HG03060 (cell line): ENCODE data around the gene ATP4B.

ENCODE experiments used
- ATAC-seq: cut with Tn5 transposase; IDR thresholded peaks from one replicate; pipeline ENCODE4 v1.9.1; 2021; ENCODE audit warnings: low read depth, moderate number of reproducible peaks; ENCODE audit not compliant: unreplicated experiment

The ATP4B gene

GRCh38 chr13:113657851-113658741 lies at the start of gene ATP4B:
ATP4B (minus strand) TSS chr13:113658198; CDS start chr13:113658144, 54 bp downstream.
- no peak for ATAC-seq

DNA sequence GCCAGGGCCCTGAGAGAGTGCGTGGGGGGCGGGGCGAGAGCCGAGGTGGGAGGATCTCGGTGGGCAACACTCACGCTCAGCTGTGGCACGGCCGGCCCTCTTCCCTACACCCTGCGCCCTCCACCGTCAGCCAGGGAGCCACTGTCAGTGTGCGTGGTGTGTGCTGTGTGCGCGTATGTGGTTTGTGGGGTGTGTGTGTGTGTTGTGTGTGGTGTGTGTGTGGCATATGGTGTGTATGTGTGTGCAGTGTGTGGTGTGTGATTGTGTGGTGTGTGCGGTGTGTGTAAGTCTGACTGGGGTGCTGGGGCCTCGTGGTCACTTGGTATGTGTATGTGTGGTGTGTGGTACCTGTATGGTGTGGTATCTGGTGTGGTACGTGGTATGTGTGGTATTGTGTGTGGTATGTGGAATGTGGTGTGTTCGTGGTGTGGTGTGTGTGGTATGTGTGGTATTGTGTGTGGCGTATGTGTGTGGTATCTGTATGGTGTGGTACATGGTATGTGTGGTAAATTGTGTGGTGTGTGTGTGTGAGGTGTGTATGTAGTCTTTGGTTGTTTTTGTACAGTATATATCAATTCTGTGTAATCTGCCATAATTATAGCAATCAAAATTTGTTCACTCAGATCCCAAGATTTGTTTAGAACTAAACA lies 14.1 kb upstream of the ATP4B start:
- no peak for ATAC-seq

- ATAC-seq = no peak
These were observed 13.3 kb upstream of the ATP4B start for GRCh38 chr13:113671066-113672001.

DNA sequence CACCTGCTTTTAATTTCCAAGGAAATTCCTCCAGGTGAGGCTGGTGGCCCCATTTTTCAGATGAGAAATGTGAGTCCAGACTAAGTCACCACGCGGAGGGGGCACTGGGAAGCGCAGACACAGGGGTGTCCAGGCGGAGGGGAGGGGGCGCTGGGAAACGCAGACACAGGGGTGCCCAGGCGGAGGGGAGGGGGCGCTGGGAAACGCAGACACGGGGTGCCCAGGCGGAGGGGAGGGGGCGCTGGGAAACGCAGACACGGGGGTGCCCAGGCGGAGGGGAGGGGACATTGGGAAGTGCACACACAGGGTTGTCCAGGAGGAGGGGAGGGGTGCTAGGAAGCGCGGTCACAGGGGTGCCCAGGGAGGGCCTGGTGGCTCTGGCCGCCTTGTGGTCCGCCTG lies 12.5 kb upstream of the ATP4B start:
- no peak for ATAC-seq

DNA sequence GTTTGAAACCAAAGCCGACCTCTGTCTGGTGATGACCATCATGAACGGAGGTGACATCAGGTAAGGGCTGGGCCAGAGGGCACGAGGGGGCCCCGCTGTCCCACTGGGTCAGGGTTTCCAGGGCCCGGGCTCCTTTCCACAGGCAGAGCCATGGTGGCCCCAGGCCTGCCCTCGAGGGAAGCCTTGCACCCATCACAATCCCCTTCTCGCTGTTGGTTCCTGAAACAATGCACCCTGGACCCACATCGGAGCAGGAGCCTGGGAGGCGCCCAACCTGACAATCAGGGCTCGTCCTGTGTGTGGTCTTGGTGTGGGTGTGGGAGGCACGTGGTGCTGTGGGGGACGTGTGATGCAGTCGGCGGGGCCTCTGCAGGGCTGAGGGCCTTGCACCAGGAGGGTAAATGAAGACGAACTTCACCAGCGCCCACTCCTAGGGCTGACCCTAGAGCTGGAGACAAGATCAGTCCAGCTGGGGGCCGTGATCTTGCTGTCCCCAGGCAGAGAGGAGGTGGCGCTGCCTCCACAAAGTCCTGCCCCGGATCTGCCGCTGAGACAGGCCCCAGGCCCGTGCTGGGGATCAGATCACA lies 11.8 kb upstream of the ATP4B start:
- ATAC-seq = no peak

- ATAC-seq = no peak
These were observed 11.3 kb upstream of the ATP4B start for GRCh38 chr13:113669231-113669754.

DNA sequence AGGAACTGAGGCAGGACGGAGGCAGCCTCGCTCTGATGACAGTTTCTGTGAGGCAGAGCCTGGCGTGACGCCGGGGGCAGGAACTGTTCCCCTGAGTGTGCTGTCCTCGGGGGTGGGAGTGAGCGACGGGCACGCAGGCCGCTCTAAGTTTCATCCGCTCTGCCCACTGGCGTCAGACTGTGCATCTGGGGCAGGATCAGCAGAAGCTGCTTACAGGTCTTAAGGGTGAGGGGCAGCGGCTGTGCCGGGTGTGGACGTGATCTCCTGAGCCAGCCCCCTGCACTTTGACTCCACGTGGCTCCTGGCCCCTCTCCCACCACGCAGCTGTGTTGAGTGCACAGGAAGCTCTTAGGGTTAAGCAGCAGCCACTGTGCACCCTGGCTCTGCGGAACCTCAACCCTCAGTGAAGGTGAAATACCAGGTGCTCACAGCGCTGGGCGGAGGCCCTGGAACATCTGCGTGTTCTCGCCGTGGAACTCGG lies 10.5 kb upstream of the ATP4B start:
- no peak for ATAC-seq

- ATAC-seq = no peak
These were observed 9.9 kb upstream of the ATP4B start for GRCh38 chr13:113667771-113668490.

DNA sequence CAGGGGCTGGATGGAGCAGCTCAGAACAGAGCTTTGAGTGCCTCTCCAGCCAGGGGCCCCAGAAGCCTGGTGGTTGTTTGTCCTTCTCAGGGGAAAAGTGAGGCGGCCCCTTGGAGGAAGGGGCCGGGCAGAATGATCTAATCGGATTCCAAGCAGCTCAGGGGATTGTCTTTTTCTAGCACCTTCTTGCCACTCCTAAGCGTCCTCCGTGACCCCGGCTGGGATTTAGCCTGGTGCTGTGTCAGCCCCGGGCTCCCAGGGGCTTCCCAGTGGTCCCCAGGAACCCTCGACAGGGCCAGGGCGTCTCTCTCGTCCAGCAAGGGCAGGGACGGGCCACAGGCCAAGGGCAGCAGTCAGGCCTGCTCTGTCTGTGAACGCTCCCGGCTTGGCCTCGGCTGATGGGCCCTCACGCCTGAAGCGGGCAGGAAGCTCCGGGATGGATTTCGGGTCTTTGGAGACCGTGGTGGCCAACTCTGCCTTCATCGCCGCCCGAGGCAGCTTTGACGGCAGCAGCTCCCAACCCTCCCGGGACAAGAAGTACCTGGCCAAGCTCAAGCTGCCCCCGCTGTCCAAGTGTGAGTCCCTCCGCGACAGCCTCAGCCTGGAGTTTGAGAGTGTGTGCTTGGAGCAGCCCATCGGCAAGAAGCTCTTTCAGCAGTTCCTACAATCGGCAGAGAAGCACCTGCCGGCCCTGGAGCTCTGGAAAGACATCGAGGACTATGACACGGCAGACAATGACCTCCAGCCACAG lies 9.1 kb upstream of the ATP4B start, which contains the start of gene GRK1:
Gene GRK1, plus strand, starts transcription at position 269 of the 751 bp plus-strand sequence. Its CDS starts 168 bp downstream, at position 437.
- ATAC-seq = no peak

- no peak for ATAC-seq
These were observed 8.3 kb upstream of the ATP4B start for GRCh38 chr13:113666329-113666670.

- no peak for ATAC-seq
These were observed 7.8 kb upstream of the ATP4B start for GRCh38 chr13:113665597-113666328.

DNA sequence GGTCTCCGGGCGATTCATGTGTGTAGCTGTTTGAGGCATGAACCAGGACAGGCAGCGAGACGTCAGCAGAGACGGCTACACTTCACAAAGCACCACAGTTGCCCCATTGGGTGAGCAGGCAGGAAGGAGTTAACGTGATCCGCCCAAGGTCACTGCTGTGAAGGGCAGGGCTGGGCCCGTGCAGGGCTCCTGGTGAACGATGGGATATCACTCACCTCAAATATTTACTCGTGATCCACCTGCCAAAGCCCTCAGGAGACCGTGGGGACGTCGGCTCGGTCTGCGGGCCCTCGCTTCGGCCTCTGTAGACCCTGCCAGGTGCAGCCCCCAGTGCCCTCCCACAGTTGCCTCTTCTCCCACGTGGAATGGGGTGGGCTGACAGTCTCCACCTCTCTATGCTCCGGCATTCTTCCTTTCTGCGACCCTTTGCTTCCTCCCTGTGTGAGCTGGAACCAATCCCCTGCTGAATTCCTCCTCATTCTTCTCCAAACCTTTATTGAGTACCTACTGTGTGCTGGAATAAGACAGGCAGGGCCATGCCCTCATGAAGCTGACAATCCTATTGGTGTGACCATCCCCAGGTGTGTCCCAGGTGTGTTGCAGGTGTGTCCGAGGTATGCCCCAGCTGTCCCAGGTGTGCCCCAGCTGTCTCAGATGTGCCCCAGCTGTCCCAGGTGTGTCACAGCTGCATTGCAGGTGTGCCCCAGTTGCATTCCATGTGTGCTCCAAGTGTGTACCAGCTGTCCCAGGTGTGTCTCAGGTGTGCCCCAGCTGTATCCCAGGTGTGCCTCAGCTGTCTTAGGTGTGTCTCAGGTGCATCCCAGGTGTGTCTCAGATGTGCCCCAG lies 7.0 kb upstream of the ATP4B start:
- no peak for ATAC-seq

DNA sequence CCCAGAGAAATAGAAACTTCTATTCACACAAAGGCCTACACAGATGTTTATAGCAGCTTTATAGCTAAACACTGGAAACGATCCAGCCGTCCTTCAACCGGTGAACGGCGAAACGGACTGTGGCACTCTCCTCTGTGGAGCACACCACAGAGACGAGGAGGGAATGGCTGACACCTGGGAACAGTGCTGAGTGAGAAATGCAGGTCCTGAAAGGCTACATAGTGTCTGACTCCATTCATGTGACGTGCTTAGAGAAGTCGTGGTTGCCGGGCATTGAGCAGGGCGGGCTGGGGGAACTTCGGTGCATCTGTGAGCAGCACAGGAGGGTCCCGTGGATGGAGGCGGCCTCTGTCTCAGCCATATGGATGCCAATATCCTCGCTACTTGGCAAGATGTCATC lies 5.9 kb upstream of the ATP4B start:
- ATAC-seq = no peak

GRCh38 chr13:113661509-113661908 lies 3.5 kb upstream of the ATP4B start:
- ATAC-seq = no peak

GRCh38 chr13:113660066-113660465 lies 2.1 kb upstream of the ATP4B start:
- ATAC-seq = no peak

DNA sequence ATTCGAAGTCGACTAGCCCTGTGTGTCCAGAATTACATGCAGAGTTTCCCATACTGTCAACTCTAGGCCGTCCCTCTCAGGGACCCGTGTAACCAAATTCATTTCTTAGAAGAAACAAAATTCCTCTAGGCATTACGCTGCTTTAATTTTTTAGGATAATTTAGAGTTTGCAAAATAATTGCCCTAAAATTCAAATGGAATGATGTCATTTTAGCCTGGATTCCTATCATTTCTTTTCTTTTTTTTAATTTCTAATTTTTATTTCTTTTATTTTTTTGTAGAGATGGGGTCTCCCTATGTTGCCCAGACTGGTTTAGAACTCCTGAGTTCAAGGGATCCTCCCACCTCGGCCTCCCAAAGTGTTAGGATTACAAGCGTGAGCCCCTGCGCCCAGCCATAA lies 1.3 kb upstream of the ATP4B start:
- no peak for ATAC-seq

DNA sequence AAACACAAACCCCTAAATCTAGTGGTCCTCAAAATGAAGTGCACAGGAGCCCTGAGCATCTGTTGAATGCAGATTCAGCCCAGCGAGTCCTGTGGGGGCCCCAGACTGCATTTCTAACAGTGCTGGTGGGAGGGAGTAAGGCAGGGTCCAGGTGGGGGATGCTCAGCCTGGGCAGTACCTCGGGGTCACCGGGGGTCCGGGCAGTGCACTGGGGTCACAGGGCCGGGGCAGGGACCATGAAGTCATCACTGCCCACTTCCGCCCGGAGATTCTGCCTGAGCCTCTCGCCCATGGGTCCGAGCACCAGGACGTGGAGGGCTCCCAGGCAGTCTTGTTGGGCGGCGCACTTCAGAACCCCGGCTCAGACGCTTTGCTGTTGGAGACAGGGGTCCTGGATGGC lies 838 bp upstream of the ATP4B start:
- ATAC-seq = no peak
